GM18867 (cell line): Measurements from ENCODE around the gene MAMLD1.

ENCODE experiments used
- ATAC-seq: cut with Tn5 transposase; IDR thresholded peaks from one replicate; pipeline ENCODE4 v1.9.1; 2021; ENCODE audit warnings: mild to moderate bottlenecking, moderate library complexity; ENCODE audit not compliant: unreplicated experiment

The MAMLD1 gene

DNA sequence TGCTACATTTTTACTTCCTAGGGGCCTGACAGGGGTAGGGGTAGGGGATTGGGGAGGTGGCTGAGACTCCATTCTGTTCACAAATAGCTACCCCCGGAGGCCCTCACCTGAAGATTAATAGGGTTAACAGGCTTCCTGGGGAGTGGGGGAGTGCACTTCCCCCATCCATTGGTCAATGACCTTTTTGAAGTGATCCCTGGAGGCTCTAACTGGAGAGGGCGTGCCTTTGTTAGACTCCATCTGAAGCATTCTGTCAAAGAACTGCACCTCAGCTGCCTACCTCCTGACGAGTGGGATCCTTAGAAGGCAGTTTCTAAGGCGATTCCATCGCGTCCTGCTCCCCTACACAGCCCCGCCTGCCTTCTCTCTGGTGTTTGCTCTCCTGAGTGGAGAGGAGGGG, 195.3 kb downstream of the MAMLD1 start:
- no peak for ATAC-seq
